AG09319 (cell line): ENCODE data around the gene MYPOP.
"Not testable (repeated sequence)": the region's sequence is repeated elsewhere in the genome, so short reads cannot be mapped to it uniquely, and the experiment has no call there.

Experiments
- DNase-seq: peaks from one replicate; pipeline ENCODE4 v3.0.0-alpha.2; 2010; ENCODE audit warnings: low read depth; ENCODE audit errors: extremely low read depth
- TF ChIP-seq, protein P1 (sequence below): IDR thresholded peaks from 2 replicates; pipeline ENCODE4 v1.5.1; 2011; ENCODE audit warnings: low read depth, mild to moderate bottlenecking, inconsistent platforms, low read length, moderate library complexity

The MYPOP gene

GRCh38 chr19:45897261-45897812, 5.1 kb downstream of the MYPOP start:
- no peak for DNase-seq
- TF ChIP-seq, protein P1, sequence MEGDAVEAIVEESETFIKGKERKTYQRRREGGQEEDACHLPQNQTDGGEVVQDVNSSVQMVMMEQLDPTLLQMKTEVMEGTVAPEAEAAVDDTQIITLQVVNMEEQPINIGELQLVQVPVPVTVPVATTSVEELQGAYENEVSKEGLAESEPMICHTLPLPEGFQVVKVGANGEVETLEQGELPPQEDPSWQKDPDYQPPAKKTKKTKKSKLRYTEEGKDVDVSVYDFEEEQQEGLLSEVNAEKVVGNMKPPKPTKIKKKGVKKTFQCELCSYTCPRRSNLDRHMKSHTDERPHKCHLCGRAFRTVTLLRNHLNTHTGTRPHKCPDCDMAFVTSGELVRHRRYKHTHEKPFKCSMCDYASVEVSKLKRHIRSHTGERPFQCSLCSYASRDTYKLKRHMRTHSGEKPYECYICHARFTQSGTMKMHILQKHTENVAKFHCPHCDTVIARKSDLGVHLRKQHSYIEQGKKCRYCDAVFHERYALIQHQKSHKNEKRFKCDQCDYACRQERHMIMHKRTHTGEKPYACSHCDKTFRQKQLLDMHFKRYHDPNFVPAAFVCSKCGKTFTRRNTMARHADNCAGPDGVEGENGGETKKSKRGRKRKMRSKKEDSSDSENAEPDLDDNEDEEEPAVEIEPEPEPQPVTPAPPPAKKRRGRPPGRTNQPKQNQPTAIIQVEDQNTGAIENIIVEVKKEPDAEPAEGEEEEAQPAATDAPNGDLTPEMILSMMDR = no peak

DNA sequence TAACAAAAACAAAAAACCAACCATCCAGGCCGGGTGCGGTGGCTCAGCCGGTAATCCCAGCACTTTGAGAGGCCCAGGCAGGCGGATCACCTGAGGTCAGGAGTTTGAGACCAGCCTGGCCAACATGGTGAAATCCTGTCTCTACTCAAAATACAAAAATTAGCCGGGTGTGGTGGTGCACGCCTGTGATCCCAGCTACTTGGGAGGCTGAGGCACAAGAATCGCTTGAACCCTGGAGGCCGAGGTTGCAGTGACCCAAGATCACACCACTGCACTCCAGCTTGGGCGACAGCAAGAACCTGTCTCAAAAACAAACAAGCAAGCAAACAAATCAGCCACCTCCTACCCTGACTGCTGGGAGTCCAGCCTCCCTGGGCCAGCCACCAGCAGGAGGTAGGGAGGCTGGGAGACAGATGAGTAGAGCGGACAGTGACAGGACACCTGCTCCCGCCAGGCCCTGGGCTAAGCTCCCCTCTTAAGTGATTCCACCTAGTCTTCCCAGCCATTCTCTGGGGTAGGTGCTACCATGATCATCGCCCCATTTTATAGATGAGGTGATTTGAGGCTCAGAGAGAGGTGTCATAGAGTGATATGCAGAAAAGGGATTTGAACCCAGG, 6.3 kb downstream of the MYPOP start:
- DNase-seq = not testable (repeated sequence)

- no peak for DNase-seq
- TF ChIP-seq, protein P1 = no peak
Measured at GRCh38 chr19:45895519-45895972, 6.9 kb downstream of the MYPOP start.

- no peak for DNase-seq
- TF ChIP-seq, protein P1 = no peak
Measured at GRCh38 chr19:45890877-45891276, 11.5 kb downstream of the MYPOP start.

- DNase-seq = no peak
- TF ChIP-seq, protein P1 = no peak
Measured at GRCh38 chr19:45889210-45889885, 13.1 kb downstream of the MYPOP start.

DNA sequence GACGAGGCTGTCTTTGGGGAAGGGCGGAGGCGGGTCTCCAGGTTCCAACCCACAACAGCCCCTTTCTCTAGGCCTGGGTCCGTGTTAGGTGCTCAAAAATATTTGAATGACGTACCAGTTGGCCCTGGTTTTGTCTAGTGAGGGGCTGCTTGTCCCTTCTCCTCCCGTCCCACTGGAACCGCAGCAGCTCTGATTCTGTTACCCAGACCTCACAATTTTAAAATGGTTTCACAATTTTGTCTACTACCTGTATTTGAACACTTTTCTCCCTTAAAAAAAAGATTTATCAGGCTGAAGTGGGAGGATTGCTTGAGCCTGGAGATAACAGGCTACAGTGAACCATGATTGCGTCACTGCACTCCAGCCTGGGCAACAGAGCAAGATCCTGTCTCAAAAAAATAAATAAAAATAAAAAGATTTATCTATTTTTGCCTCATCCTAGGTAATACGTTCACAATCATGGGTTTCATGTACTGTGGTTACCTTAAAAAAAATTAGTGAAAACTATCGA, 15.2 kb downstream of the MYPOP start:
- no peak for DNase-seq

GRCh38 chr19:45886427-45887199, 15.8 kb downstream of the MYPOP start:
- TF ChIP-seq, protein P1 = no peak
- peak; percentile 78 for DNase-seq

More for the DNA sequence above, 15.2 kb downstream of the MYPOP start:
- TF ChIP-seq, protein P1 = no peak
